Medulla oblongata (tissue), 1 donor: ENCODE data around the gene BAZ2B.

Experiments
- DNase-seq: peaks from one replicate; pipeline ENCODE4 v3.0.0-alpha.2; 2015; ENCODE audit errors: extremely low spot score

BAZ2B gene

GRCh38 chr2:159462201-159462785 is 154.1 kb downstream of the BAZ2B start:
- DNase-seq, result no peak

GRCh38 chr2:159461076-159461475 is 155.3 kb downstream of the BAZ2B start:
- DNase-seq, result no peak

- DNase-seq, result no peak
These were observed 156.1 kb downstream of the BAZ2B start for GRCh38 chr2:159460227-159460626.

GRCh38 chr2:159459279-159459678 is 157.1 kb downstream of the BAZ2B start:
- DNase-seq, result no peak

- DNase-seq, result no peak
These were observed 158.8 kb downstream of the BAZ2B start for GRCh38 chr2:159457589-159457988.

- no peak for DNase-seq
These were observed 159.6 kb downstream of the BAZ2B start for GRCh38 chr2:159456500-159457426.

- DNase-seq, result no peak
These were observed 160.9 kb downstream of the BAZ2B start for GRCh38 chr2:159455330-159455918.

- DNase-seq, result no peak
These were observed 162.2 kb downstream of the BAZ2B start for GRCh38 chr2:159454185-159454584.

- DNase-seq, result no peak
These were observed 166.2 kb downstream of the BAZ2B start for GRCh38 chr2:159450180-159450579.

GRCh38 chr2:159449504-159450124 is 166.7 kb downstream of the BAZ2B start:
- no peak for DNase-seq

- no peak for DNase-seq
These were observed 169.5 kb downstream of the BAZ2B start for GRCh38 chr2:159446817-159447216.

GRCh38 chr2:159446201-159446600 is 170.1 kb downstream of the BAZ2B start:
- DNase-seq, result no peak

GRCh38 chr2:159445307-159445706 is 171.0 kb downstream of the BAZ2B start:
- no peak for DNase-seq

GRCh38 chr2:159444754-159445153 is 171.6 kb downstream of the BAZ2B start:
- DNase-seq, result no peak

- no peak for DNase-seq
These were observed 174.0 kb downstream of the BAZ2B start for GRCh38 chr2:159442159-159442852.

- no peak for DNase-seq
These were observed 175.2 kb downstream of the BAZ2B start for GRCh38 chr2:159441182-159441581.

GRCh38 chr2:159439421-159439820 is 176.9 kb downstream of the BAZ2B start:
- no peak for DNase-seq

- DNase-seq, result no peak
These were observed 177.5 kb downstream of the BAZ2B start for GRCh38 chr2:159438720-159439353.

GRCh38 chr2:159438284-159438683 is 178.1 kb downstream of the BAZ2B start:
- no peak for DNase-seq

GRCh38 chr2:159432610-159433009 is 183.7 kb downstream of the BAZ2B start:
- no peak for DNase-seq

- no peak for DNase-seq
These were observed 189.3 kb downstream of the BAZ2B start for GRCh38 chr2:159427048-159427447.
